Cardiac muscle cell (in vitro differentiated cells and primary cell): ENCODE results near the gene WNT2B. TPM values are rescaled to one million over a fixed set of nuclear protein-coding genes. Genes with fewer than 3 reads are reported as not detected.

Source experiments
- DNase-seq, 2 donors: peaks; one replicate each; pipeline versions ENCODE4 v3.0.0 to v3.0.0-alpha.2; 2010 to 2017; ENCODE audit warnings: low read depth in 1 of 2, low spot score in 1 of 2
- H3K27ac ChIP-seq: fragments of 200-600 bp; sonication (generic); 2 replicates; pipeline ENCODE4 v1.5.1; 2016
- H3K27me3 ChIP-seq: fragments of 200-600 bp; sonication (generic); 2 replicates; pipeline ENCODE4 v1.6.0; 2016; ENCODE audit warnings: control low read depth
- H3K36me3 ChIP-seq: fragments of 200-600 bp; sonication (generic); 2 replicates; pipeline ENCODE4 v1.5.1; 2016; ENCODE audit warnings: control low read depth
- H3K4me1 ChIP-seq: fragments of 200-600 bp; sonication (generic); 2 replicates; pipeline ENCODE4 v1.8.1; 2017; ENCODE audit warnings: low read depth, mild to moderate bottlenecking, mixed run types
- H3K4me3 ChIP-seq: fragments of 200-600 bp; sonication (generic); 2 replicates; pipeline ENCODE4 v1.5.1; 2016; ENCODE audit warnings: mild to moderate bottlenecking
- H3K9me3 ChIP-seq: fragments of 200-600 bp; sonication (generic); 2 replicates; pipeline ENCODE4 v1.5.1; 2017; ENCODE audit warnings: low read depth, mild to moderate bottlenecking, control low read depth
- polyA plus RNA-seq: library from polyadenylated mRNA; unstranded; fragments of >200 nt; fragmentation: Nextera tagmentation; extraction: Ambion mirVana; gene quantifications from 2 replicates; pipeline ENCODE4 v1.2.1, GENCODE V29; 2016
- total RNA-seq: library from RNA; depleted of rRNA; stranded (reverse); fragments of >200 nt; gene quantifications from 2 replicates; pipeline ENCODE4 v1.2.3, GENCODE V29; 2016
- TF ChIP-seq, protein P1 (sequence below): IDR thresholded peaks from 2 replicates; pipeline ENCODE4 v1.5.1; 2012; ENCODE audit warnings: low read depth, mild to moderate bottlenecking, low read length

Gene WNT2B
- total and polyA plus RNA-seq, 2 experiments from 2014 or later, result 1.1 to 1.2 TPM

DNA sequence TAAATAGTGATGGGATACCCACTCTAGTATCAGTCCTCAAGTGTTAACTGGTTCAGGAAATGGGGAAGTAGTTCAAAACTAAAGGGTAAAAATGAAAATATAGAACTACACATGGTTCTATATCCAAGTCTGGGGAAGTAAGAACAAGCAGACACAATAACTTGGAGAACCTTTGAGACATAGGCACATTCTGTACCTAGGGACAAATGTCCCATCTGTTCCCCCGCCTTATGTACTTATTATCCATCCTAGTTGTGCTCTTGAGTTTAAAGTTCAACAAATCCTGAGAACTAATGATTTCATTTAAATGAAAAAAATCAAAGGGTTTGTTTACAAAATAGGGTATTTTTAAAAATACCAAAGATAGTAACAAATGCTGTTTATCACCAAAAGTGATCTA lies 32.5 kb downstream of the WNT2B start:
- Histone ChIP-seq H3K4me3 (no peak overlapping the region), H3K9me3 (no peaks in the 10 kb centered on the region), H3K36me3 (peaks cover 3% of the 10 kb centered on the region), H3K27ac (no peak overlapping the region), H3K4me1 (peaks cover 6% of the 10 kb centered on the region), H3K27me3 (no peaks in the 10 kb centered on the region)
- no peak for DNase-seq
- TF ChIP-seq, protein P1, sequence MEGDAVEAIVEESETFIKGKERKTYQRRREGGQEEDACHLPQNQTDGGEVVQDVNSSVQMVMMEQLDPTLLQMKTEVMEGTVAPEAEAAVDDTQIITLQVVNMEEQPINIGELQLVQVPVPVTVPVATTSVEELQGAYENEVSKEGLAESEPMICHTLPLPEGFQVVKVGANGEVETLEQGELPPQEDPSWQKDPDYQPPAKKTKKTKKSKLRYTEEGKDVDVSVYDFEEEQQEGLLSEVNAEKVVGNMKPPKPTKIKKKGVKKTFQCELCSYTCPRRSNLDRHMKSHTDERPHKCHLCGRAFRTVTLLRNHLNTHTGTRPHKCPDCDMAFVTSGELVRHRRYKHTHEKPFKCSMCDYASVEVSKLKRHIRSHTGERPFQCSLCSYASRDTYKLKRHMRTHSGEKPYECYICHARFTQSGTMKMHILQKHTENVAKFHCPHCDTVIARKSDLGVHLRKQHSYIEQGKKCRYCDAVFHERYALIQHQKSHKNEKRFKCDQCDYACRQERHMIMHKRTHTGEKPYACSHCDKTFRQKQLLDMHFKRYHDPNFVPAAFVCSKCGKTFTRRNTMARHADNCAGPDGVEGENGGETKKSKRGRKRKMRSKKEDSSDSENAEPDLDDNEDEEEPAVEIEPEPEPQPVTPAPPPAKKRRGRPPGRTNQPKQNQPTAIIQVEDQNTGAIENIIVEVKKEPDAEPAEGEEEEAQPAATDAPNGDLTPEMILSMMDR, result no peak

DNA sequence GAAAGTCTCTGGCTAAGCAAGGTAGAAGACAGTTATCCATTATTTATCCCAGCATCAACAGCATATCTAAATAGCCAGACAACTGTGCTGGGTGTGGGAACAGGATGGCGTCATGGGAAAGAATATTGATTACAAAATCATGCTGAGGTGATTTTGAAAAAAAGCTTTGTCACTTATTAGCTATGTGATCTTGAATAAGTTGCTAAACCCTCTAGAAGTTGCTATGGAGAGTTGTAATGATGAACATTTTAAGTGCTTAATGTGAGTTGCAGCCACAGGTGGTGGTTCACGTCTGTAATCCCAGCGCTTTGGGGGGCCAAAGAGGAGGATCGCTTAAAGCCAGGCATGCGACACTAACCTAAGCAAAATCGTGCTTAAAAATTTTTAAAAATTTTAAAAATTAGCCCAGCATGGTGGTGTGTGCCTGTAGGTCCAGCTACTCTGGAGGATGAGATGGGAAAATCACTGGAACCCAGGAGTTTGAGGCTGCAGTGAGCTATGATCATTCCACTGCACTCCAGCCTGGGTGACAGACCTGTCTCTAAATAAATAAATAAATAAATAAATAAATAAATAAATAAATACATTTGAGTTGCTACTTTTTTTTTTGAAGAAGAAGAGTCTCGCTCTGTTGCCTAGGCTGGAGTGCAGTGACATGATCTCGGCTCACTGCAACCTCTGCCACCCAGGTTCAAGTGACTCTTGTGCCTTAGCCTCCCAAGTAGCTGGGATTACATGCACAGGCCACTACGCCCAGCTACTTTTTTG lies 33.6 kb downstream of the WNT2B start:
- Histone ChIP-seq H3K36me3 (peaks cover 3% of the 10 kb centered on the region), H3K9me3 (no peaks in the 10 kb centered on the region), H3K4me3 (no peak overlapping the region), H3K27me3 (no peaks in the 10 kb centered on the region), H3K4me1 (peaks cover 6% of the 10 kb centered on the region), H3K27ac (no peak overlapping the region)
- TF ChIP-seq, protein P1, result no peak
- no peak for DNase-seq

DNA sequence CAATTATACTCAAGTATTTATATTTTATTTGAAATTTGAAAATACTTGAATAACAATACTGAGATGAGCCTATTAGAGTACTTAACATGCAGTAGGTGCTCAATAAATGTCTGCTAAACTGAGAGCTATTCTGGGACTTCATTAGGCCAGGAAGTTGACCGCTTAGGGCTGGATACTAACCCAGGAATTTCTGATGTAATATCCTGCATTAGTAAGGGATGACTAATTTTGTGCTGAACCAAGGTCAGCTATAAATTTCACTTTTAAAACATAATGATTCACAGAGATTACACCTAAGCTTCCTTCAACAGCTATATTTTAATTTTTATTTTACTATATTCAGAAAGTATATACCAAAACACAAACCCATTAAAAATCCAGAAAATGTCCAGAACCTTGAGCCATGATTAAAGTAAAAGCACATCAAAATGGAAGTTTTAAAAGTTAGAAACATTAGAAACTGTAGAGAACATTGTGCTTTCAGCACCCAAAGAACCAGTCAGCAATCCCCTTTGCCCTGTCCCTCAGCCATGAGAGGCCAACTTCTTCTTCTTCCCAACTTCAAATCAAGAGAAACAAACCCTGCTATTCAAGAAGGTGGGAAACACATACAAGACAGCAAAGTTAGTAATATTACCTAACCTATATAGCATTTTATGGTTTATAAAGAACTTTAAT lies 35.4 kb downstream of the WNT2B start:
- Histone ChIP-seq H3K36me3 (peaks cover 3% of the 10 kb centered on the region), H3K9me3 (no peaks in the 10 kb centered on the region), H3K4me1 (no peaks in the 10 kb centered on the region), H3K27ac (no peak overlapping the region), H3K27me3 (no peaks in the 10 kb centered on the region), H3K4me3 (no peak overlapping the region)
- DNase-seq, result peak in 1 of 2 donors; percentile 92
- TF ChIP-seq, protein P1, result no peak

DNA sequence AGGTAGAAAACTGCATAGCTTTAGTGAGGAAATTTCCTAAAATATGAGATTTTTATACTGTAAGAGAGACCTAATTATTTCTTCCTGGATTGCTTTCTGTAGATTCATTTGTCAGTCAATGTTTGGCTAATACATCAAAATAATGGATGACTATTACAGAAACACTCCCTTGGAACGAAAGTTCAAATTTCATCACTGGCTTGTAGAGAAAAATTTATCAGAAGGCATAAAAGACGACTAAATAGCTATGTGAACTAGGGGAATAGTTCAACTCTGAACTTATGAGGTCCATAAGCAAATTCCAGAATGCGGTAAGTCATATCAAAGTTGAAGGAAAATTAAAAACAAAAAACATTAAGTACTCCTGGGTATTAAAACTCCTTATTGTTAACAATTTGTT lies 36.0 kb downstream of the WNT2B start:
- DNase-seq, result peak in 1 of 2 donors; percentile 66
- Histone ChIP-seq H3K9me3 (no peaks in the 10 kb centered on the region), H3K27me3 (no peaks in the 10 kb centered on the region), H3K4me3 (no peak overlapping the region), H3K4me1 (no peaks in the 10 kb centered on the region), H3K36me3 (peaks cover 3% of the 10 kb centered on the region), H3K27ac (no peak overlapping the region)
- TF ChIP-seq, protein P1, result no peak

DNA sequence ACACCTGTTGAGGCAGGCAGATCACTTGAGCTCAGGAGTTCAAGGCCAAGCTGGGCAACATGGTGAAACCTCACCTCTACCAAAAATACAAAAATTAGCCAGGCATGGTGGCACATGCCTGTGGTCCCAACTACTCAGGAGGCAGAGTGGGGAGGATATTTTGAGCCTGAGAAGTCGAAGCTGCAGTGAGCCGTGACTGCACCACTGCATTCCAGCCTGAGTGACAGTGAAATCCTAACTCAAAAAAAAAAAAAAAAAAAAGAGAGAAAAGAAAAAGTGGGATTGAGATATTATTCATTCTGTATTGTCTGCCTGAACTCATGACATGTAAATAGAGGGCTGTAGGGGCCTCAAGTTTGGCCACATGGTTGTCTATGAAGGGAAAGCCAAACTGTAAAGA lies 37.3 kb downstream of the WNT2B start:
- H3K4me3 ChIP-seq, result no peak overlapping the region
- H3K27me3 ChIP-seq, result no peaks in the 10 kb centered on the region
- H3K9me3 ChIP-seq, result no peaks in the 10 kb centered on the region
- peaks cover 11% of the 10 kb centered on the region for H3K36me3 ChIP-seq
- H3K27ac ChIP-seq, result no peak overlapping the region
- no peak for DNase-seq
- no peaks in the 10 kb centered on the region for H3K4me1 ChIP-seq
- TF ChIP-seq, protein P1, result no peak
